22Rv1 (cell line): Measurements from ENCODE around the gene MS4A10.

ENCODE experiments used
- H3K27ac ChIP-seq: fragments of 450-650 bp; 2 replicates; pipeline ENCODE4 v1.5.1; 2017
- ZFX ChIP-seq: fragments of 450-650 bp; IDR thresholded peaks from 2 replicates; pipeline ENCODE4 v1.6.1; 2017; ENCODE audit warnings: antibody characterized with exemption, borderline replicate concordance
- TF ChIP-seq, protein P1 (sequence below): fragments of 450-650 bp; IDR thresholded peaks from 2 replicates; pipeline ENCODE4 v1.5.1; 2017; ENCODE audit warnings: mild to moderate bottlenecking

MS4A10 gene

DNA sequence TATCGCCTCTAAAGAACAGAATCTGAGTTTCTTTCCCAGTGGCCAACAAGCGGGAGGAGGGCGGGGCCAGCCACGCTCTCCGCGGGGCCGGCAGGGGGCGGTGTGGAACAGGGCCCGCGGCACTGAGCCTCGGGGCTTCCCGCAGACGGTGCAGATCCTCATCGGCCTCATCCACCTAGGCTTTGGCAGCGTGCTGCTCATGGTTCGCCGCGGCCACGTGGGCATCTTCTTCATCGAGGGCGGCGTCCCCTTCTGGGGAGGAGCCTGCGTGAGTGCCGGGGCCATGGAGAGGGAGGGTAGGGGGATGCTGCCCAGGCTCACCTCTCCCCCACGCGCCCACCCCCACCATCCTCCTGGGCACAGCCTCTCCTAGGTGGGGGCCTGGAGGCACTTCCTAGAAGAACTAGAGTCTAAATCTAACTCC lies 17.7 kb upstream of the MS4A10 start:
- no peak overlapping the region for H3K27ac ChIP-seq
- TF ChIP-seq ZFX: no peak
- TF ChIP-seq, protein P1, sequence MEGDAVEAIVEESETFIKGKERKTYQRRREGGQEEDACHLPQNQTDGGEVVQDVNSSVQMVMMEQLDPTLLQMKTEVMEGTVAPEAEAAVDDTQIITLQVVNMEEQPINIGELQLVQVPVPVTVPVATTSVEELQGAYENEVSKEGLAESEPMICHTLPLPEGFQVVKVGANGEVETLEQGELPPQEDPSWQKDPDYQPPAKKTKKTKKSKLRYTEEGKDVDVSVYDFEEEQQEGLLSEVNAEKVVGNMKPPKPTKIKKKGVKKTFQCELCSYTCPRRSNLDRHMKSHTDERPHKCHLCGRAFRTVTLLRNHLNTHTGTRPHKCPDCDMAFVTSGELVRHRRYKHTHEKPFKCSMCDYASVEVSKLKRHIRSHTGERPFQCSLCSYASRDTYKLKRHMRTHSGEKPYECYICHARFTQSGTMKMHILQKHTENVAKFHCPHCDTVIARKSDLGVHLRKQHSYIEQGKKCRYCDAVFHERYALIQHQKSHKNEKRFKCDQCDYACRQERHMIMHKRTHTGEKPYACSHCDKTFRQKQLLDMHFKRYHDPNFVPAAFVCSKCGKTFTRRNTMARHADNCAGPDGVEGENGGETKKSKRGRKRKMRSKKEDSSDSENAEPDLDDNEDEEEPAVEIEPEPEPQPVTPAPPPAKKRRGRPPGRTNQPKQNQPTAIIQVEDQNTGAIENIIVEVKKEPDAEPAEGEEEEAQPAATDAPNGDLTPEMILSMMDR: peak; percentile 87

GRCh38 chr11:60768202-60768601 lies 16.9 kb upstream of the MS4A10 start:
- H3K27ac ChIP-seq: no peak overlapping the region
- TF ChIP-seq, protein P1: no peak
- TF ChIP-seq ZFX: no peak

- TF ChIP-seq, protein P1: no peak
- TF ChIP-seq ZFX: no peak
- no peak overlapping the region for H3K27ac ChIP-seq
Observed at GRCh38 chr11:60769273-60769672, 15.9 kb upstream of the MS4A10 start.

DNA sequence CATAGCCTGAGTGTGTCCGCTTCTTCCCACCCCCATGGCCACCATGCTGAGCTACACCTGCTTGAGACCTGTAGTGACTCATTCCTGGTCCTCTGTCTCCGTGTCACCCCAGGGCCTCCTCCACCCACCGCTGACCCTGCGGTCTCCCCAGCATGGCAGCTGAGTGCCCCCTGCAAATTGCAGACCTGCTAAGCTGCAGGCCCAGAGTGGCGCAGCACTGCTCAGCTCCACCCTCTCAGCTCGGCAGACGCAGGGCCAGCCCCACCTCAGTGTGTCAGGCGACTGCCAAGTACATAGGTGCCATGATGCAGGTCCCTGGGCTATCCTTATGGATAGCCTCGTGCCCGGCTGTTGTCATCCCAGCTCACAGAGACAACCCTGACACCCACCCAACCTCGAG lies 15.3 kb upstream of the MS4A10 start:
- TF ChIP-seq, protein P1: no peak
- no peak for TF ChIP-seq ZFX
- no peak overlapping the region for H3K27ac ChIP-seq

- TF ChIP-seq, protein P1: no peak
- no peak for TF ChIP-seq ZFX
- no peak overlapping the region for H3K27ac ChIP-seq
Observed at GRCh38 chr11:60771146-60771545, 14.0 kb upstream of the MS4A10 start.

DNA sequence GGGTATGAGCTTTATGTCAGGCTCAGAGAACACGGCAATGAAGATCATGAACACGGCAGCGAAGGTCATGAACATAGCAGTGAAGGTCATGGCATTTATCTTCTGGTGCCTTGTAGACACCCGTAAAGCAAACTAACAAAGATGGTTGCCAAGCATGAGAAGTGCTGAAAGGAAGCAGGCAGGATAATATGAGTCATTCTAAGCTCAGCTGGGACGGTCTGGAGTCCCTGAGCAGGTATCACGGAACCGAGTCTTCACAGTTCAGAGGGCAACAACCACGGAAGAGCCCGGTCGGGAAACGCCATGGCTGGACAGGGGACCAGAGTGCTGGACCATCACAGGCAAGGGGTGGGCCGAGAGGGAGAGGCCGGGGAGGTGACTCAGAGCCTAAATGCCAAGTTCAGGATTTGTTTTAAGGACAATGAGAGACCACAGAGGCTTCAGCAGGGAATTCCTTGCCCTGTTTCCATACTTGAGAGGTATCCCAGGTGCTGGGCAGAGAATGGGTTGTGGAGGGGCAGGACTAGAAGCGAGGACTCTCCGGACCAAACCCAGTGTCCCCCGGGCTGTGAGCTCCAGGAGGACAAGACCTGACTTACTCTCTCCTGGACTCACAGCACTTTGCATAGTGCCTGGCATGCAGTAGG lies 13.1 kb upstream of the MS4A10 start:
- no peak overlapping the region for H3K27ac ChIP-seq
- TF ChIP-seq, protein P1: no peak

DNA sequence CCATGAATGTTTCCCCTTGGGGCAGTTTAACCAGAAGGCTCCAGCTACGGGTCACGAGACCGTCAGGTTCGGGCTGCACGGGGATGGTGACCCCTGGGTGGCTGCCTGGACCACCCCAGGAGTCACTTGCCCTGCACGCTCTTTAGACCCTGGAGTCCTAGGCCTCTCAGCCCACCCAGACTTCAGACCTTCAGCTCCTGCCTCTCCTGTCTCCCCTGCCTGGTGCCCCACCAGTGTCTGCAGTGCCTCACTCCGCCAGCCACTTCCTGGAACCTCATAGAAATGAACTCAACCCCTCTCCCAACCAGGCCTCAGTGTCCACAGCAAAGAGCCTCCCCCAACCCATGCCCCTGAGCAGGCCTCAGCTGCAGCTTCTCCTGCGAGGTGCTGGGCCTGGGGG lies 12.5 kb upstream of the MS4A10 start:
- H3K27ac ChIP-seq: no peak overlapping the region

More for the DNA sequence above, 12.5 kb upstream of the MS4A10 start:
- TF ChIP-seq, protein P1: no peak
- TF ChIP-seq ZFX: no peak
